ENCODE measurements around the gene FRMD3.

DNA sequence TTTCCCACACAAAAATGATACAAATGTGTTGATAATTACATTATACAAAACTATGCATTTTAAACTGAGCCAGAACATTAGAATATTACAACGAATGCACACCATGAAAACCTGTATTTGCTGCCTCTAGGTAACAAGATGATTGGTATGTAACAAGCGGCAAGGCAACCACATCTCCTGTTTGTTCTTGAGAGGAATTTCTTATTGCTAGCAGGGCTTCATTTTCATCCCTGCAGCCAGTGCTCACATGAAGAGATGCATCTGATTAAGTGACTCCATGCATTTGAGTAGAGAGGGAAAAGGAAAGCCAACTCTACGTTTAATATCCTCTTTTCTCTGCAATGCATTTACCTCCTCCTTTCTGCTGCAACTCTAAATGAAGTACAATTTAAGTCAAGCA lies 36.6 kb downstream of the FRMD3 start:
- TF ChIP-seq, protein P1, sequence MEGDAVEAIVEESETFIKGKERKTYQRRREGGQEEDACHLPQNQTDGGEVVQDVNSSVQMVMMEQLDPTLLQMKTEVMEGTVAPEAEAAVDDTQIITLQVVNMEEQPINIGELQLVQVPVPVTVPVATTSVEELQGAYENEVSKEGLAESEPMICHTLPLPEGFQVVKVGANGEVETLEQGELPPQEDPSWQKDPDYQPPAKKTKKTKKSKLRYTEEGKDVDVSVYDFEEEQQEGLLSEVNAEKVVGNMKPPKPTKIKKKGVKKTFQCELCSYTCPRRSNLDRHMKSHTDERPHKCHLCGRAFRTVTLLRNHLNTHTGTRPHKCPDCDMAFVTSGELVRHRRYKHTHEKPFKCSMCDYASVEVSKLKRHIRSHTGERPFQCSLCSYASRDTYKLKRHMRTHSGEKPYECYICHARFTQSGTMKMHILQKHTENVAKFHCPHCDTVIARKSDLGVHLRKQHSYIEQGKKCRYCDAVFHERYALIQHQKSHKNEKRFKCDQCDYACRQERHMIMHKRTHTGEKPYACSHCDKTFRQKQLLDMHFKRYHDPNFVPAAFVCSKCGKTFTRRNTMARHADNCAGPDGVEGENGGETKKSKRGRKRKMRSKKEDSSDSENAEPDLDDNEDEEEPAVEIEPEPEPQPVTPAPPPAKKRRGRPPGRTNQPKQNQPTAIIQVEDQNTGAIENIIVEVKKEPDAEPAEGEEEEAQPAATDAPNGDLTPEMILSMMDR (IDR thresholded peaks at IDR 0.05 in 8 of 11, conservative IDR thresholded peaks at IDR 0.05 in 3 of 11), result no peak
- TF ChIP-seq POLR2AphosphoS5 (IDR thresholded peaks at IDR 0.05) (no peak), POLR2A (IDR thresholded peaks at IDR 0.05) (no peak)
